ENCODE measurements around the gene HM13. TPM values are rescaled to one million over a fixed set of nuclear protein-coding genes. Genes with fewer than 3 reads are reported as not detected.

HM13 gene
- total and polyA plus RNA-seq, 2 of the 13 experiments (the other 11 are each of a cell fraction or from before 2014, with no cell fraction given) = 118 to 243 TPM

DNA sequence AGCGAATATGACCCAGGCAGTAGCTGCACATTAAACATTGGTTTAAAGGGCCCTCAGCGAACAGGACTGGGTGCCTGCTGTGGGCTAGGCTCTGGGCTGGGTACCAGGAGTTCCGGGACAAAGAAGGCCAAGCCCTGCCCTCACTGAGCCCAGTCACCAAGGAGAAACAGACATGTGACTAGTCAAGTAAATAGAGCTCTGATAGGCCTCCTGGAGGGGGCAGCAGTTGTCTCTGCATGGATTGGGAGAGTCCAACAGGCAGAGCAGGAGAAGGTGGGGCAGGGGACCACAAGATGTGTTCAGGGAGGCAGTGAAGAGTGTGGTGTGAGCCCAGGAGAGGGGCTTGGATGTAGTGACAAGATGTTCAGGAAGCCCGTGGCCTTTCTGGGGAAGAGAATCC lies 3.1 kb downstream of the HM13 start (continued):
- TF ChIP-seq, protein P1, sequence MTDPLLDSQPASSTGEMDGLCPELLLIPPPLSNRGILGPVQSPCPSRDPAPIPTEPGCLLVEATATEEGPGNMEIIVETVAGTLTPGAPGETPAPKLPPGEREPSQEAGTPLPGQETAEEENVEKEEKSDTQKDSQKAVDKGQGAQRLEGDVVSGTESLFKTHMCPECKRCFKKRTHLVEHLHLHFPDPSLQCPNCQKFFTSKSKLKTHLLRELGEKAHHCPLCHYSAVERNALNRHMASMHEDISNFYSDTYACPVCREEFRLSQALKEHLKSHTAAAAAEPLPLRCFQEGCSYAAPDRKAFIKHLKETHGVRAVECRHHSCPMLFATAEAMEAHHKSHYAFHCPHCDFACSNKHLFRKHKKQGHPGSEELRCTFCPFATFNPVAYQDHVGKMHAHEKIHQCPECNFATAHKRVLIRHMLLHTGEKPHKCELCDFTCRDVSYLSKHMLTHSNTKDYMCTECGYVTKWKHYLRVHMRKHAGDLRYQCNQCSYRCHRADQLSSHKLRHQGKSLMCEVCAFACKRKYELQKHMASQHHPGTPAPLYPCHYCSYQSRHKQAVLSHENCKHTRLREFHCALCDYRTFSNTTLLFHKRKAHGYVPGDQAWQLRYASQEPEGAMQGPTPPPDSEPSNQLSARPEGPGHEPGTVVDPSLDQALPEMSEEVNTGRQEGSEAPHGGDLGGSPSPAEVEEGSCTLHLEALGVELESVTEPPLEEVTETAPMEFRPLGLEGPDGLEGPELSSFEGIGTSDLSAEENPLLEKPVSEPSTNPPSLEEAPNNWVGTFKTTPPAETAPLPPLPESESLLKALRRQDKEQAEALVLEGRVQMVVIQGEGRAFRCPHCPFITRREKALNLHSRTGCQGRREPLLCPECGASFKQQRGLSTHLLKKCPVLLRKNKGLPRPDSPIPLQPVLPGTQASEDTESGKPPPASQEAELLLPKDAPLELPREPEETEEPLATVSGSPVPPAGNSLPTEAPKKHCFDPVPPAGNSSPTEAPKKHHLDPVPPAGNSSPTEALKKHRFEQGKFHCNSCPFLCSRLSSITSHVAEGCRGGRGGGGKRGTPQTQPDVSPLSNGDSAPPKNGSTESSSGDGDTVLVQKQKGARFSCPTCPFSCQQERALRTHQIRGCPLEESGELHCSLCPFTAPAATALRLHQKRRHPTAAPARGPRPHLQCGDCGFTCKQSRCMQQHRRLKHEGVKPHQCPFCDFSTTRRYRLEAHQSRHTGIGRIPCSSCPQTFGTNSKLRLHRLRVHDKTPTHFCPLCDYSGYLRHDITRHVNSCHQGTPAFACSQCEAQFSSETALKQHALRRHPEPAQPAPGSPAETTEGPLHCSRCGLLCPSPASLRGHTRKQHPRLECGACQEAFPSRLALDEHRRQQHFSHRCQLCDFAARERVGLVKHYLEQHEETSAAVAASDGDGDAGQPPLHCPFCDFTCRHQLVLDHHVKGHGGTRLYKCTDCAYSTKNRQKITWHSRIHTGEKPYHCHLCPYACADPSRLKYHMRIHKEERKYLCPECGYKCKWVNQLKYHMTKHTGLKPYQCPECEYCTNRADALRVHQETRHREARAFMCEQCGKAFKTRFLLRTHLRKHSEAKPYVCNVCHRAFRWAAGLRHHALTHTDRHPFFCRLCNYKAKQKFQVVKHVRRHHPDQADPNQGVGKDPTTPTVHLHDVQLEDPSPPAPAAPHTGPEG (CRISPR knock-in tag; IDR thresholded peaks at IDR 0.05) = no peak
- TF ChIP-seq, protein P2, sequence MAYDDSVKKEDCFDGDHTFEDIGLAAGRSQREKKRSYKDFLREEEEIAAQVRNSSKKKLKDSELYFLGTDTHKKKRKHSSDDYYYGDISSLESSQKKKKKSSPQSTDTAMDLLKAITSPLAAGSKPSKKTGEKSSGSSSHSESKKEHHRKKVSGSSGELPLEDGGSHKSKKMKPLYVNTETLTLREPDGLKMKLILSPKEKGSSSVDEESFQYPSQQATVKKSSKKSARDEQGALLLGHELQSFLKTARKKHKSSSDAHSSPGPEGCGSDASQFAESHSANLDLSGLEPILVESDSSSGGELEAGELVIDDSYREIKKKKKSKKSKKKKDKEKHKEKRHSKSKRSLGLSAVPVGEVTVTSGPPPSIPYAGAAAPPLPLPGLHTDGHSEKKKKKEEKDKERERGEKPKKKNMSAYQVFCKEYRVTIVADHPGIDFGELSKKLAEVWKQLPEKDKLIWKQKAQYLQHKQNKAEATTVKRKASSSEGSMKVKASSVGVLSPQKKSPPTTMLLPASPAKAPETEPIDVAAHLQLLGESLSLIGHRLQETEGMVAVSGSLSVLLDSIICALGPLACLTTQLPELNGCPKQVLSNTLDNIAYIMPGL (CRISPR knock-in tag; IDR thresholded peaks at IDR 0.05; ENCODE audit: borderline replicate concordance in 1 of 2, low read depth in 1 of 2) = 0 out of 4 replicates have a peak, but pooled peaks of 1 of the 2 experiments have one; percentile 50
- TF ChIP-seq, protein P3, sequence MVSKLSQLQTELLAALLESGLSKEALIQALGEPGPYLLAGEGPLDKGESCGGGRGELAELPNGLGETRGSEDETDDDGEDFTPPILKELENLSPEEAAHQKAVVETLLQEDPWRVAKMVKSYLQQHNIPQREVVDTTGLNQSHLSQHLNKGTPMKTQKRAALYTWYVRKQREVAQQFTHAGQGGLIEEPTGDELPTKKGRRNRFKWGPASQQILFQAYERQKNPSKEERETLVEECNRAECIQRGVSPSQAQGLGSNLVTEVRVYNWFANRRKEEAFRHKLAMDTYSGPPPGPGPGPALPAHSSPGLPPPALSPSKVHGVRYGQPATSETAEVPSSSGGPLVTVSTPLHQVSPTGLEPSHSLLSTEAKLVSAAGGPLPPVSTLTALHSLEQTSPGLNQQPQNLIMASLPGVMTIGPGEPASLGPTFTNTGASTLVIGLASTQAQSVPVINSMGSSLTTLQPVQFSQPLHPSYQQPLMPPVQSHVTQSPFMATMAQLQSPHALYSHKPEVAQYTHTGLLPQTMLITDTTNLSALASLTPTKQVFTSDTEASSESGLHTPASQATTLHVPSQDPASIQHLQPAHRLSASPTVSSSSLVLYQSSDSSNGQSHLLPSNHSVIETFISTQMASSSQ (IDR thresholded peaks at IDR 0.05; ENCODE audit: low read depth) = no peak
- TF ChIP-seq, protein P3 (CRISPR knock-in tag; IDR thresholded peaks at IDR 0.05; ENCODE audit: borderline replicate concordance) = no peak
- TF ChIP-seq, protein P4, sequence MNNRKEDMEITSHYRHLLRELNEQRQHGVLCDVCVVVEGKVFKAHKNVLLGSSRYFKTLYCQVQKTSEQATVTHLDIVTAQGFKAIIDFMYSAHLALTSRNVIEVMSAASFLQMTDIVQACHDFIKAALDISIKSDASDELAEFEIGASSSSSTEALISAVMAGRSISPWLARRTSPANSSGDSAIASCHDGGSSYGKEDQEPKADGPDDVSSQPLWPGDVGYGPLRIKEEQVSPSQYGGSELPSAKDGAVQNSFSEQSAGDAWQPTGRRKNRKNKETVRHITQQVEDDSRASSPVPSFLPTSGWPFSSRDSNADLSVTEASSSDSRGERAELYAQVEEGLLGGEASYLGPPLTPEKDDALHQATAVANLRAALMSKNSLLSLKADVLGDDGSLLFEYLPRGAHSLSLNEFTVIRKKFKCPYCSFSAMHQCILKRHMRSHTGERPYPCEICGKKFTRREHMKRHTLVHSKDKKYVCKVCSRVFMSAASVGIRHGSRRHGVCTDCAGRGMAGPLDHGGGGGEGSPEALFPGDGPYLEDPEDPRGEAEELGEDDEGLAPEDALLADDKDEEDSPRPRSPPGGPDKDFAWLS (CRISPR knock-in tag; IDR thresholded peaks at IDR 0.05; ENCODE audit: borderline replicate concordance) = no peak
- 0 out of 2 replicates have a peak, but pooled peaks have one; percentile 23 for TF ChIP-seq KAT7 (CRISPR knock-in tag; IDR thresholded peaks at IDR 0.05; ENCODE audit: borderline replicate concordance)
- 0 out of 2 replicates have a peak, but pooled peaks have one; percentile 35 for TF ChIP-seq MIER3 (CRISPR knock-in tag; IDR thresholded peaks at IDR 0.05; ENCODE audit: borderline replicate concordance)
- TF ChIP-seq MAFK (conservative IDR thresholded peaks at IDR 0.05 in 1 of 2, IDR thresholded peaks at IDR 0.05 in 1 of 2; ENCODE audit: low read length in 2 of 2) = no peak
- 0 out of 2 replicates have a peak, but pooled peaks have one; percentile 18 for TF ChIP-seq KDM2A (CRISPR knock-in tag; IDR thresholded peaks at IDR 0.05; ENCODE audit: borderline replicate concordance, low read depth)
- no peak for TF ChIP-seq ZNF672 (CRISPR knock-in tag; IDR thresholded peaks at IDR 0.05)
- TF ChIP-seq, protein P5, sequence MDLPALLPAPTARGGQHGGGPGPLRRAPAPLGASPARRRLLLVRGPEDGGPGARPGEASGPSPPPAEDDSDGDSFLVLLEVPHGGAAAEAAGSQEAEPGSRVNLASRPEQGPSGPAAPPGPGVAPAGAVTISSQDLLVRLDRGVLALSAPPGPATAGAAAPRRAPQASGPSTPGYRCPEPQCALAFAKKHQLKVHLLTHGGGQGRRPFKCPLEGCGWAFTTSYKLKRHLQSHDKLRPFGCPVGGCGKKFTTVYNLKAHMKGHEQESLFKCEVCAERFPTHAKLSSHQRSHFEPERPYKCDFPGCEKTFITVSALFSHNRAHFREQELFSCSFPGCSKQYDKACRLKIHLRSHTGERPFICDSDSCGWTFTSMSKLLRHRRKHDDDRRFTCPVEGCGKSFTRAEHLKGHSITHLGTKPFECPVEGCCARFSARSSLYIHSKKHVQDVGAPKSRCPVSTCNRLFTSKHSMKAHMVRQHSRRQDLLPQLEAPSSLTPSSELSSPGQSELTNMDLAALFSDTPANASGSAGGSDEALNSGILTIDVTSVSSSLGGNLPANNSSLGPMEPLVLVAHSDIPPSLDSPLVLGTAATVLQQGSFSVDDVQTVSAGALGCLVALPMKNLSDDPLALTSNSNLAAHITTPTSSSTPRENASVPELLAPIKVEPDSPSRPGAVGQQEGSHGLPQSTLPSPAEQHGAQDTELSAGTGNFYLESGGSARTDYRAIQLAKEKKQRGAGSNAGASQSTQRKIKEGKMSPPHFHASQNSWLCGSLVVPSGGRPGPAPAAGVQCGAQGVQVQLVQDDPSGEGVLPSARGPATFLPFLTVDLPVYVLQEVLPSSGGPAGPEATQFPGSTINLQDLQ (CRISPR knock-in tag; IDR thresholded peaks at IDR 0.05) = no peak
- TF ChIP-seq ZNF33B (CRISPR knock-in tag; IDR thresholded peaks at IDR 0.05) = no peak

Measured in HepG2 (cell line).